Measurements from ENCODE around the gene EGFL8.
"Not testable (repeated sequence)": the region's sequence is repeated elsewhere in the genome, so short reads cannot be mapped to it uniquely, and the experiment has no call there.

DNA sequence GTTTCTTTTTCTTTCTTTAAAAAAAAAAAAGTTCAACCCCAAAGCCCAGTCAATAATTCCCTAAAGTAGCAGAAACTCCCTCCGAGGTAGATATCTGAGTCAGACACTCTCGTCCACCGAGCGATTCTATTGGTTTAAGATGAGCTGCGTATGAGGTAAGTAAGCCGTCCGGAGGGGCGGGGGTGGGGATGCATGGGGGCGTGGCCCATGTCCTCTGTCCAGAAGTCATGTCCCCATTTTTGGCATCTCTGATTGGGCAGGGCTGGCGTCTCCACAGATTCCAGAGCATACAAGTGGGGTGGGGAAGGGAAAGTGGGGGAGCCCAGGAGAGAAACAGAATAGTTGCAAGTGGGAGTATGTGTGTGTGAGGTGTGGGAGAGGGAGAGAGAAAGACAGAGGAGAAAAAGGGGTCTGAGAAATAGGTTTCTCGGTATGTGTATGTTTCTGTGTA, 21.3 kb downstream of the EGFL8 start:
- TF ChIP-seq POLR2A (IDR thresholded peaks at IDR 0.05), result peak in 1 of 2 donors; percentile 32
- TF ChIP-seq, protein P1, sequence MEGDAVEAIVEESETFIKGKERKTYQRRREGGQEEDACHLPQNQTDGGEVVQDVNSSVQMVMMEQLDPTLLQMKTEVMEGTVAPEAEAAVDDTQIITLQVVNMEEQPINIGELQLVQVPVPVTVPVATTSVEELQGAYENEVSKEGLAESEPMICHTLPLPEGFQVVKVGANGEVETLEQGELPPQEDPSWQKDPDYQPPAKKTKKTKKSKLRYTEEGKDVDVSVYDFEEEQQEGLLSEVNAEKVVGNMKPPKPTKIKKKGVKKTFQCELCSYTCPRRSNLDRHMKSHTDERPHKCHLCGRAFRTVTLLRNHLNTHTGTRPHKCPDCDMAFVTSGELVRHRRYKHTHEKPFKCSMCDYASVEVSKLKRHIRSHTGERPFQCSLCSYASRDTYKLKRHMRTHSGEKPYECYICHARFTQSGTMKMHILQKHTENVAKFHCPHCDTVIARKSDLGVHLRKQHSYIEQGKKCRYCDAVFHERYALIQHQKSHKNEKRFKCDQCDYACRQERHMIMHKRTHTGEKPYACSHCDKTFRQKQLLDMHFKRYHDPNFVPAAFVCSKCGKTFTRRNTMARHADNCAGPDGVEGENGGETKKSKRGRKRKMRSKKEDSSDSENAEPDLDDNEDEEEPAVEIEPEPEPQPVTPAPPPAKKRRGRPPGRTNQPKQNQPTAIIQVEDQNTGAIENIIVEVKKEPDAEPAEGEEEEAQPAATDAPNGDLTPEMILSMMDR (IDR thresholded peaks at IDR 0.05), result not testable (repeated sequence)
